ENCODE data around the gene SMCO4. TPM values are rescaled to one million over a fixed set of nuclear protein-coding genes. Genes with fewer than 3 reads are reported as not detected.
"Not testable (repeated sequence)": the region's sequence is repeated elsewhere in the genome, so short reads cannot be mapped to it uniquely, and the experiment has no call there.

SMCO4 gene
- total RNA-seq, 2 donors from 2014 or later = 11.9 to 18.5 TPM

DNA sequence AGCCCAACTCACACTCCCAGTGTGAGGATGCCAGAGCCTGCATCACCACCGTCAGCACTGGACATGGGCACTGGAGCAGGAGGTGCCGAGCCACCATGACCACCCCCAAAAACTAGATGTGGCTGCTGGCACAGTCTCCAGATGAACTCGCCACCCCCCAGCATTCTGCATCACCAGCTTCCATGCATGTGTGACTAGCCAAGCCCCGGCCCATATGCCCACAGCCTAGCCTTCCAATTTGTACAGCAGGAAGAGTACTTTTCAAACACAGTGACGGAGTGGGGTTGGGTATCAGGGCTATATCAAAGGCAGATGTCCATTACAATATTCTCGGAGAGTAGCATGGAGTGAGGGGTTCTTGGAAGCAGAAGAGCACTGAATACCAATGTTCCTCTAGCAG lies 62.9 kb downstream of the SMCO4 start:
- no peak for ATAC-seq
- no peak for DNase-seq (ENCODE audit: low spot score in 2 of 2)
- H3K36me3 Mint-ChIP-seq = no peaks in the 10 kb centered on the region
- no peak overlapping the region for H3K27ac Mint-ChIP-seq
- no peaks in the 10 kb centered on the region for H3K9me3 Mint-ChIP-seq

DNA sequence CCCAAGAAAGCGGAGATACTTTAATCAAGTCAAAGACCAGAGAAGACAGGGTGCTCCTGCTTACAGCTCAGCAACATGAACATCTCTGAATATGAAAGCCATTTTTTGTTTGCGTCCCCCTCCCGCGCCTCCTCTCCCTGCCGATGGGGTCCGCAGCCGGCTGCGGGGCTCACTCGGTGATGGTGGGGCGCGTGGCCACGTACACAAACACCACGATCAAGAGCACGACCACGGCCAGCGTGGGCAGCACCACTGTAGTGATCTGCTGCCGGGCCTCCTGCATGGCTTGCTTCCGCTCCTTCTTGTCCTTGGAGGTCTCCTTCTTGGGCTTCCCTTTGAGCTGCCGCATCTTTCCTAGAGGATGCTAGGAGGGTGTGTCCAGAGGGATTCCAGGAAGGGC lies 64.3 kb downstream of the SMCO4 start:
- H3K9me3 Mint-ChIP-seq = no peaks in the 10 kb centered on the region
- no peak for DNase-seq (ENCODE audit: low spot score in 2 of 2)

DNA sequence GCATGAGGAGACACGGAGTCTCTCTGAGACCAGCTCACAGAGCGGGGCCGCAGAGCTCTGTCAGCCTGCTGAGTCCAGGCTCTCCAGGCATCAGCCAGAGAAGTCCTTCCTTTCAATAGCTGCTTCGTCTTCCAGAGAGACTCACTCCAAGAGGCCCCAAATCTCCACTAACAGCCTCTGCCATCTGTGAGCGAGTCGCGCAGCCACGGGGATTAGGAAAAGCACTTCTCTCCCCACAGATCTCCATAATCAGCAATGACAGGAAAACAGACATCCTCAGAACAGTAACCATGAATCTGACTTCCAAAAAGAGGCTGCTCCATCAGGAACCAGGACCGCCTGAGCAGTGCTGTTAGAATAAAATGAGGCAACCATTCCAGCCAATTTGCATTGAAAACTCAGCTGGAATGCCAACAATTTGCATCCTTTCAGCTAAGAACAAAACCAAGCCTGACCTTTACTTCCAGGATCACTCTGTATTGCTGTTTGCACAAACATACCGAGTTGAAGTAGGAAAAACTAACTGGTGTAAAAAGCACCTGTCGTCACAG lies 65.4 kb downstream of the SMCO4 start:
- DNase-seq (ENCODE audit: low spot score in 2 of 2) (no peak), ATAC-seq (no peak)
- Mint-ChIP-seq H3K36me3 (no peaks in the 10 kb centered on the region), H3K27ac (no peak overlapping the region), H3K9me3 (no peaks in the 10 kb centered on the region)

More for the DNA sequence above, 64.3 kb downstream of the SMCO4 start:
- Mint-ChIP-seq H3K36me3 (no peaks in the 10 kb centered on the region), H3K27ac (no peak overlapping the region)
- no peak for ATAC-seq

DNA sequence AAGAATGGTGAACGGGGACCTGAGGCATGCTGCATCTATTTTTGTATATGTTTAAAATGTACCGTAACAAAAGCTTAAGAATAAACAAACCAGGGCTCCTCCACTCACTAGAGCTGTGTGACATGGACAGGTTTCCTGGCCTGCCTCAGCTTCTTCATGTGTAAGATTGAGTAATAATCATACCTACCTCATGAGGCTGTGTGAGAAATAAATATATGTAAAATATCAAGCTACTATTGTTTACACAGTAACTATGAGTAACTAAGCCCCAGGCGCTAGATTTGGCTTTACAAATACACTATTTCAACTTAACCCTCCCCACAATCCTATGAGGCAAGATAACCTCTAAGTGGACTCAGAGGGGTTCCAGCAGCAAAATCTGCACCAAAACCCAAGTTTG lies 66.4 kb downstream of the SMCO4 start:
- Mint-ChIP-seq H3K36me3 (no peaks in the 10 kb centered on the region), H3K27ac (no peak overlapping the region), H3K9me3 (no peaks in the 10 kb centered on the region)
- ATAC-seq (no peak), DNase-seq (ENCODE audit: low spot score in 2 of 2) (no peak)

DNA sequence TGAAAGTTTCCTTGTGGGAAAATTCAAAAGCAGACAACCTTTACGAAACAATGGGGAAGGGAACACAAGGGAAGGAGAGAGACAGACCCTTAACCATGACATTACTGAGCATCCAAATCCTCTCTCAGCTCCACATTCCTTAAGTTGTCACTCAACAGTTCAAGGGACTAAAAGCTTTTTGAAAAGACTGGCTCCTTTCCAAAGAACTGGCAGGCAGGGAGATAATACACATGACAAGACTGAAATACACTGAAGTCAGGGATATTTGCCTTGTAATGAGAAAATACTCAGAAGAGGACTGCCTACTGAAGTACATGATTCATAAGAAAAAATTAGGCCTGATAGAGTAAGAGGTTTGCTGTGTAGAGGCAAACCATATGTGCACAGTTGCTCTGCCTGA lies 69.1 kb downstream of the SMCO4 start:
- H3K27ac Mint-ChIP-seq = no peak overlapping the region
- ATAC-seq (no peak), DNase-seq (ENCODE audit: low spot score in 2 of 2) (no peak)
- no peaks in the 10 kb centered on the region for H3K36me3 Mint-ChIP-seq
- no peaks in the 10 kb centered on the region for H3K9me3 Mint-ChIP-seq

DNA sequence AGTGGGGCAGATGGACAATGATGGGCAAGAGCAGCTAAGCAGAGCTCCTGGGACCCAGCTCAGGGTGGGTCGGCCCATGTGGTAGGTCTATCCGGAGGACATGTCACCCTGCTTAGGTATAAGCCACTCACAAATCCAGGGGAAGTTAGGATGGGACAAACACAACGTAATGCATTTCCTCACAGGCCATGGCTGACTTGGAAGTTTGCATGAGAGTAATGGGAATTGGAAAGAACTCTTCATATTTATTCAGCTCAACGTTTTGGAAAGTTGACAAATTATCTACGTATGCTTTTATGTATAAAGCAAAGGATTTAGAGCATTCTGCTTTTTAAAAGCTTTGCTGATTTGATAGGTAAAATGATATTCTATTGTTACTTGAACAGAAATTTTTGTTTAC lies 74.9 kb downstream of the SMCO4 start:
- no peak overlapping the region for H3K27ac Mint-ChIP-seq
- no peak for DNase-seq (ENCODE audit: low spot score in 2 of 2)
- H3K36me3 Mint-ChIP-seq = no peaks in the 10 kb centered on the region
- H3K9me3 Mint-ChIP-seq = no peaks in the 10 kb centered on the region
- ATAC-seq = no peak

DNA sequence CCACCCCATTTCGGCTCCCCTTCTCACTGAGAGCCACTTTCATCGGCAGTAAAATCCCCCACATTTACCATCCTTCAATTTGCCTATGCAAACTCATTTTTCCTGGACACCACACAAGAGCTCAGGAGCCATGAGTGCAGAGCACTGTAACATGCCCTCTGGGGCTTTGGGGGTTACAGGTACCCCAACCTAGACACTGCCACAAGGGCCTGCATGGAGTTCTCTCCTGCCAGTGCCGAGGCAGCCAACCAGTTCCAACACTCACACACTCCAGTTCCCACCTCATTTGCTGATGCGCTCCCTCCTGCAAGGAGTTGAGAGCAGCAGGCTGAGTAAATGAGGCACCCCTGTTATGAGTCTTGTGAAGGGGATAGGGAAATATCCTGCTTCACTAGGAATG lies 76.1 kb downstream of the SMCO4 start:
- H3K36me3 Mint-ChIP-seq = no peaks in the 10 kb centered on the region
- no peak for DNase-seq (ENCODE audit: low spot score in 2 of 2)
- no peak overlapping the region for H3K27ac Mint-ChIP-seq
- no peak for ATAC-seq
- H3K9me3 Mint-ChIP-seq = peaks cover 3 to 5% of the 10 kb centered on the region in 2 donors

DNA sequence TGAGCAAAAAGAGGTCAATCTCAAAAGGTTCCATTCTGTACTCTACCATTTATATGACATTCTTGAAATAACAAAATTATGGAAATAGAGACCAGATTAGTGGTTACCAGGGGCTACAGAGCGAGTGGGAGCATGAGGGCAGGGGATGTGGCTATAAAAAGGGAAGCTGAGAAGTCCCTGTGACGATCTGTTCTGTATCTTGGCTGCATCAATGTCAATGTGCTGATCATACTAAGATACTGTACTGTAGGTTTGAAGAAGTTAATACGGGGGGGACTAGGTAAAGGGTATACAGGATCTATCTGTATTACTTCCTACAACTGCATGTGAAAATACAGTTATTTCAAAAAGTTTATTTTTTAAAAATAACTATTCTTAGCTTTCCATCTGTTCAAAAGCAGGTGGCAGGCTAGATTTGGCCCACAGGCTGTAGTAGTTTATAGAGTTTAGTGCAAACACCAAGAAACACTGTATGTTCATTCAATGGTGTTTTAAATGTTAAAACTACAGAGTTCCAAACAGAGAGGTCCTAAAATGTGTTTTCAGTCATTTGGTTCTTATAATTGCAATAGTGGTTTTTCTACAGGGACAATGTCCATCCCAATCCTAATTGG lies 78.2 kb downstream of the SMCO4 start:
- Mint-ChIP-seq H3K36me3 (no peaks in the 10 kb centered on the region), H3K9me3 (peaks cover 3 to 5% of the 10 kb centered on the region in 2 donors), H3K27ac (no peak overlapping the region)
- no peak for ATAC-seq
- DNase-seq (ENCODE audit: low spot score in 2 of 2) = no peak

DNA sequence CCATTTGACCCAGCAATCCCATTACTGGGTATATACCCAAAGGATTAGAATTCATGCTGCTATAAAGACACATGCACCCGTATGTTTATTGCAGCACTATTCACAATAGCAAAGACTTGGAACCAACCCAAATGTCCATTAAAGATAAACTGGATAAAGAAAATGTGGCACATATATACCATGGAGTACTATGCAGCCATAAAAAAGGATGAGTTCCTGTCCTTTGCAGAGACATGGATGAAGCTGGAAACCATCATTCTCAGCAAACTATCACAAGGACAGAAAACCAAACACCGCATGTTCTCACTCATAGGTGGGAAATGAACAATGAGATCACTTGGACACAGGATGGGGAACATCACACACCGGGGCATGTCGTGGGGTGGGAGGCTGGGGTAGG lies 79.5 kb downstream of the SMCO4 start:
- not testable (repeated sequence) for ATAC-seq, H3K9me3 Mint-ChIP-seq

DNA sequence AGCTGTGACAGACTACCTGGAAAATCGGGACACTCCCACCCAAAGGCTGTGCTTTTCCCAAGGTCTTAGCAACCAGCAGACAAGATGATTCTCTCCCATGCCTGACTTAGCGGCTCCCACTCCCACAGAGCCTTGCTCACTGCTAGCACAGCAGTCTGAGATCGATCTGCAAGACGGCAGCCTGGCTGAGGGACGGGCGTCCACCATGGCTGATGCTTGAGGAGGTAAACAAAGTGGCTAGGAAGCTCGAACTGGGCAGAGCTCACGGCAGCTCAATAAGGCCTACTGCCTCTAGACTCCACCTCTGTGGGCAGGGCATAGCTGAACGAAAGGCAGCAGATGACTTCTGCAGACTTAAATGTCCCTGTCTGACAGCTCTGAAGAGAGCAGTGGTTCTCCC lies 84.9 kb downstream of the SMCO4 start:
- ATAC-seq (no peak), DNase-seq (ENCODE audit: low spot score in 2 of 2) (no peak)
- H3K36me3 Mint-ChIP-seq = no peaks in the 10 kb centered on the region
- H3K9me3 Mint-ChIP-seq = peaks cover 3 to 5% of the 10 kb centered on the region in 2 donors
- no peak overlapping the region for H3K27ac Mint-ChIP-seq

More for the DNA sequence above, 79.5 kb downstream of the SMCO4 start:
- not testable (repeated sequence) for H3K27ac Mint-ChIP-seq; DNase-seq (ENCODE audit: low spot score in 2 of 2); H3K36me3 Mint-ChIP-seq

DNA sequence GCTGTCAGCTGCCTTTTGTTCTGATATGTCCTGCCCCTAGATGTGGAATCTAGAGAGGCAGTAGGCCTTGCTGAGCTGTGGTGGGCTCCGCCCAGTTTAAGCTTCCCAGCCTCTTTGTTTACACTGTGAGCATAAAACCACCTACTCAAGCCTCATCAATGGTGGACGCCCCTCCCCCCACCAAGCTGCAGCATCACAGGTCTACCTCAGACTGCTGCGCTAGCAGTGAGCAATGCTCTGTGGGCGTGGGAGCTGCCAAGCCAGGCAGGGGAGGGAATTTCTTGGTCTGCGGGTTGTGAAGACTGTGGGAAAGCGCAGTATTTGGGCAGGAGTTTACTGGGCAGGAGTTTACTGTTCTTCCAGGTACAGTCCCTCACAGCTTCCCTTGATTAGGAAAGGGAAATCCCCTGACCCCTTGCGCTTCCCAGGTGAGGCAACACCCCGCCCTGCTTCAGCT lies 98.5 kb downstream of the SMCO4 start:
- H3K27ac Mint-ChIP-seq = no peak overlapping the region
- H3K36me3 Mint-ChIP-seq = peaks cover 0 to 9% of the 10 kb centered on the region in 2 donors
- ATAC-seq (no peak), DNase-seq (ENCODE audit: low spot score in 2 of 2) (no peak)
- peaks cover 4 to 5% of the 10 kb centered on the region in 2 donors for H3K9me3 Mint-ChIP-seq

DNA sequence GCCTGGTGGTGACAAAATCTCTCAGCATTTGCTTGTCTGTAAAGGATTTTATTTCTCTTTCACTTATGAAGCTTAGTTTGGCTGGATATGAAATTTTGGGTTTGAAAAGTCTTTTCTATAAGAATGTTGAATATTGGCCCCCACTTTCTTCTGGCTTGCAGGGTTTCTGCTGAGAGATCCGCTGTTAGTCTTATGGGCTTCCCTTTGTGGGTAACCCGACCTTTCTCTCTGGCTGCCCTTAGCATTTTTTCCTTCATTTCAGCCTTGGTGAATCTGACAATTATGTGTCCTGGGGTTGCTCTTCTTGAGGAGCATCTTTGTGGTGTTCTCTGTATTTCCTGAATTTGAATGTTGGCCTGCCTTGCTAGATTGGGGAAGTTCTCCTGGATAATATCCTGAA lies 100.0 kb downstream of the SMCO4 start:
- not testable (repeated sequence) for ATAC-seq; DNase-seq (ENCODE audit: low spot score in 2 of 2); H3K9me3 Mint-ChIP-seq; H3K27ac Mint-ChIP-seq; H3K36me3 Mint-ChIP-seq

DNA sequence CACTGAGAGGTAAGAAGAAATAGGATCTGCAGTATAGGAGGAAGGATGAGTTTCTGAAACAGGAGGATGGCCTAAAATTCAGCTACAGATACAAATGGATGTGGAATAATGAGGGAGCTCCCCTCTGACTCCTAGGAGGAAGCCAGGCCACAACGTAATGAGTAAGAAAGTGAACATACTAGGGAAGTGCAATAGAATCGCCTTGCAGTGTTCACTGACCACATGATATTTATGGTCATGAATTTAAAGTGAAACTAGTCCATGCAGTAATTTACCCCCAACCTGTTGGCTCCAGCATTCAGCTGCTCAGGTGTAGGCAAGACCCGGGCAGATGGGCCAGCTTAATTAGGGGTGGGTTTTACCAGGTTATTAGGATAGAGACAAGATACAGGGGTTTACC lies 110.9 kb downstream of the SMCO4 start:
- Mint-ChIP-seq H3K9me3 (no peaks in the 10 kb centered on the region), H3K27ac (no peak overlapping the region), H3K36me3 (no peaks in the 10 kb centered on the region)
- DNase-seq (ENCODE audit: low spot score in 2 of 2) (no peak), ATAC-seq (no peak)

Other genes with a start within 250 kb of the SMCO4 start
- gene DEUP1, start 212.6 kb downstream of the SMCO4 start, total RNA-seq = not detected
- gene CEP295, start 118.3 kb upstream of the SMCO4 start, total RNA-seq = 10 to 100 TPM; 37.7 to 37.9 TPM
- gene TAF1D, start 198.1 kb upstream of the SMCO4 start, total RNA-seq = 100 to 1,000 TPM; 236 to 541 TPM
- 10 to 100 TPM; 29.5 to 55.0 TPM for gene C11orf54, start 198.3 kb upstream of the SMCO4 start, total RNA-seq
- 10 to 100 TPM; 37.3 to 38.4 TPM for gene MED17, start 240.9 kb upstream of the SMCO4 start, total RNA-seq